ENCODE data around the gene KCMF1. TPM values are rescaled to one million over a fixed set of nuclear protein-coding genes. Genes with fewer than 3 reads are reported as not detected.

KCMF1 gene
- total RNA-seq, 4 donors from 2014 or later = 35.6 to 50.8 (median 44.5) TPM

GRCh38 chr2:85078536-85078935 is 107.6 kb downstream of the KCMF1 start:
- TF ChIP-seq CTCF (IDR thresholded peaks at IDR 0.05) = no peak
- no peak for TF ChIP-seq POLR2A (IDR thresholded peaks at IDR 0.05)
- H3K4me1 ChIP-seq = no peaks in the 10 kb centered on the region
- H3K27me3 ChIP-seq = peaks cover 0 to 9% (median 0%) of the 10 kb centered on the region in 4 donors
- no peak overlapping the region for H3K27ac ChIP-seq
- DNase-seq = no peak
- H3K4me3 ChIP-seq = no peak overlapping the region
- WGBS, 2 donors = 53 to 68% methylated on average over 2 of the region's 5 CpGs
- intact Hi-C loops (cut with DNase I) = no loop called here
- H3K36me3 ChIP-seq = no peaks in the 10 kb centered on the region
- H3K9me3 ChIP-seq = peaks cover 0 to 13% (median 10%) of the 10 kb centered on the region in 3 donors

GRCh38 chr2:85083092-85083491 is 112.1 kb downstream of the KCMF1 start:
- Histone ChIP-seq H3K36me3 (no peaks in the 10 kb centered on the region), H3K27ac (no peak overlapping the region), H3K4me3 (no peak overlapping the region), H3K4me1 (no peaks in the 10 kb centered on the region), H3K27me3 (peaks cover 0 to 9% (median 0%) of the 10 kb centered on the region in 4 donors), H3K9me3 (peaks cover 0 to 13% (median 10%) of the 10 kb centered on the region in 3 donors)
- intact Hi-C loops (cut with DNase I) = no loop called here
- TF ChIP-seq POLR2A (IDR thresholded peaks at IDR 0.05) (no peak), CTCF (IDR thresholded peaks at IDR 0.05) (no peak)
- DNase-seq = no peak

GRCh38 chr2:85085563-85085962 is 114.6 kb downstream of the KCMF1 start:
- intact Hi-C loops (cut with DNase I) = no loop called here
- Histone ChIP-seq H3K27me3 (peaks cover 0 to 16% (median 0%) of the 10 kb centered on the region in 4 donors), H3K9me3 (peaks cover 0 to 13% (median 10%) of the 10 kb centered on the region in 3 donors), H3K27ac (no peak overlapping the region), H3K4me1 (no peaks in the 10 kb centered on the region), H3K4me3 (no peak overlapping the region), H3K36me3 (no peaks in the 10 kb centered on the region)
- DNase-seq = no peak
- TF ChIP-seq POLR2A (IDR thresholded peaks at IDR 0.05) (no peak), CTCF (IDR thresholded peaks at IDR 0.05) (no peak)
- 63 to 71% methylated on average over 3 of the region's 3 CpGs for WGBS, 2 donors

GRCh38 chr2:85087541-85087940 is 116.6 kb downstream of the KCMF1 start:
- no peak for DNase-seq
- intact Hi-C loops (cut with DNase I) = no loop called here
- no peak for TF ChIP-seq CTCF (IDR thresholded peaks at IDR 0.05)
- Histone ChIP-seq H3K4me1 (peaks cover 0 to 12% (median 0%) of the 10 kb centered on the region in 3 donors), H3K36me3 (no peaks in the 10 kb centered on the region), H3K9me3 (no peaks in the 10 kb centered on the region), H3K4me3 (no peak overlapping the region), H3K27ac (no peak overlapping the region), H3K27me3 (peaks cover 0 to 11% (median 0%) of the 10 kb centered on the region in 4 donors)
- WGBS, 2 donors = 29 to 50% methylated on average over 5 of the region's 5 CpGs

- H3K27ac ChIP-seq = no peak overlapping the region
- H3K9me3 ChIP-seq = no peaks in the 10 kb centered on the region
- DNase-seq = no peak
- intact Hi-C loops (cut with DNase I) = no loop called here
- WGBS, 2 donors = 68 to 88% methylated on average over 2 of the region's 2 CpGs
- peaks cover 0 to 7% (median 0%) of the 10 kb centered on the region in 4 donors for H3K27me3 ChIP-seq
- H3K4me1 ChIP-seq = peaks cover 0 to 12% (median 0%) of the 10 kb centered on the region in 3 donors
- no peak overlapping the region for H3K4me3 ChIP-seq
- no peak for TF ChIP-seq POLR2A (IDR thresholded peaks at IDR 0.05)
- no peak for TF ChIP-seq CTCF (IDR thresholded peaks at IDR 0.05)
- H3K36me3 ChIP-seq = no peaks in the 10 kb centered on the region
These were observed 118.0 kb downstream of the KCMF1 start for GRCh38 chr2:85088921-85089320.
